ENCODE data around the gene NKX3-2.

The NKX3-2 gene

GRCh38 chr4:13537832-13538177 is 6.5 kb downstream of the NKX3-2 start:
- Histone ChIP-seq H3K9me3 (ENCODE audit: control insufficient read depth in 1 of 2, low read length in 2 of 2) (no peaks in the 10 kb centered on the region), H3K4me3 (ENCODE audit: low read depth in 1 of 2, low read length in 2 of 2) (no peak overlapping the region), H3K4me1 (ENCODE audit: control insufficient read depth in 1 of 2, insufficient read depth in 2 of 2, low read length in 2 of 2) (peaks cover 0 to 22% of the 10 kb centered on the region in 2 donors), H3K27ac (ENCODE audit: low read length) (no peak overlapping the region), H3K27me3 (ENCODE audit: low read depth, low read length) (peaks cover 62% of the 10 kb centered on the region), H3K36me3 (ENCODE audit: control insufficient read depth in 1 of 2, insufficient read depth in 2 of 2, low read length in 2 of 2) (no peaks in the 10 kb centered on the region)

GRCh38 chr4:13537011-13537831 is 7.1 kb downstream of the NKX3-2 start:
- Histone ChIP-seq H3K27me3 (ENCODE audit: low read depth, low read length) (peaks cover 62% of the 10 kb centered on the region), H3K4me1 (ENCODE audit: control insufficient read depth in 1 of 2, insufficient read depth in 2 of 2, low read length in 2 of 2) (peaks cover 0 to 21% of the 10 kb centered on the region in 2 donors), H3K4me3 (ENCODE audit: low read depth in 1 of 2, low read length in 2 of 2) (no peak overlapping the region)

GRCh38 chr4:13536607-13537006 is 7.7 kb downstream of the NKX3-2 start:
- Histone ChIP-seq H3K4me1 (ENCODE audit: control insufficient read depth in 1 of 2, insufficient read depth in 2 of 2, low read length in 2 of 2) (peaks cover 0 to 15% of the 10 kb centered on the region in 2 donors), H3K27me3 (ENCODE audit: low read depth, low read length) (peaks cover 65% of the 10 kb centered on the region), H3K4me3 (ENCODE audit: low read depth in 1 of 2, low read length in 2 of 2) (no peak overlapping the region), H3K9me3 (ENCODE audit: control insufficient read depth in 1 of 2, low read length in 2 of 2) (no peaks in the 10 kb centered on the region), H3K36me3 (ENCODE audit: control insufficient read depth in 1 of 2, insufficient read depth in 2 of 2, low read length in 2 of 2) (no peaks in the 10 kb centered on the region), H3K27ac (ENCODE audit: low read length) (no peak overlapping the region)

More at GRCh38 chr4:13537011-13537831, 7.1 kb downstream of the NKX3-2 start:
- no peaks in the 10 kb centered on the region for H3K9me3 ChIP-seq (ENCODE audit: control insufficient read depth in 1 of 2, low read length in 2 of 2)
- H3K36me3 ChIP-seq (ENCODE audit: control insufficient read depth in 1 of 2, insufficient read depth in 2 of 2, low read length in 2 of 2): no peaks in the 10 kb centered on the region
- H3K27ac ChIP-seq (ENCODE audit: low read length): no peak overlapping the region

- Histone ChIP-seq H3K4me1 (ENCODE audit: control insufficient read depth in 1 of 2, insufficient read depth in 2 of 2, low read length in 2 of 2) (peaks cover 0 to 7% of the 10 kb centered on the region in 2 donors), H3K36me3 (ENCODE audit: control insufficient read depth in 1 of 2, insufficient read depth in 2 of 2, low read length in 2 of 2) (no peaks in the 10 kb centered on the region), H3K27me3 (ENCODE audit: low read depth, low read length) (peaks cover 66% of the 10 kb centered on the region), H3K4me3 (ENCODE audit: low read depth in 1 of 2, low read length in 2 of 2) (no peak overlapping the region), H3K9me3 (ENCODE audit: control insufficient read depth in 1 of 2, low read length in 2 of 2) (no peaks in the 10 kb centered on the region), H3K27ac (ENCODE audit: low read length) (no peak overlapping the region)
These were observed 8.5 kb downstream of the NKX3-2 start for GRCh38 chr4:13535708-13536361.

GRCh38 chr4:13535118-13535517 is 9.2 kb downstream of the NKX3-2 start:
- Histone ChIP-seq H3K27ac (ENCODE audit: low read length) (no peak overlapping the region), H3K9me3 (ENCODE audit: control insufficient read depth in 1 of 2, low read length in 2 of 2) (no peaks in the 10 kb centered on the region), H3K4me3 (ENCODE audit: low read depth in 1 of 2, low read length in 2 of 2) (no peak overlapping the region), H3K36me3 (ENCODE audit: control insufficient read depth in 1 of 2, insufficient read depth in 2 of 2, low read length in 2 of 2) (no peaks in the 10 kb centered on the region), H3K27me3 (ENCODE audit: low read depth, low read length) (peaks cover 68% of the 10 kb centered on the region), H3K4me1 (ENCODE audit: control insufficient read depth in 1 of 2, insufficient read depth in 2 of 2, low read length in 2 of 2) (peaks cover 0 to 7% of the 10 kb centered on the region in 2 donors)

- Histone ChIP-seq H3K27ac (ENCODE audit: low read length) (no peak overlapping the region), H3K9me3 (ENCODE audit: control insufficient read depth in 1 of 2, low read length in 2 of 2) (no peaks in the 10 kb centered on the region), H3K36me3 (ENCODE audit: control insufficient read depth in 1 of 2, insufficient read depth in 2 of 2, low read length in 2 of 2) (no peaks in the 10 kb centered on the region), H3K27me3 (ENCODE audit: low read depth, low read length) (peaks cover 69% of the 10 kb centered on the region), H3K4me1 (ENCODE audit: control insufficient read depth in 1 of 2, insufficient read depth in 2 of 2, low read length in 2 of 2) (peaks cover 0 to 12% of the 10 kb centered on the region in 2 donors), H3K4me3 (ENCODE audit: low read depth in 1 of 2, low read length in 2 of 2) (no peak overlapping the region)
These were observed 9.8 kb downstream of the NKX3-2 start for GRCh38 chr4:13534344-13535063.

- Histone ChIP-seq H3K36me3 (ENCODE audit: control insufficient read depth in 1 of 2, insufficient read depth in 2 of 2, low read length in 2 of 2) (no peaks in the 10 kb centered on the region), H3K4me3 (ENCODE audit: low read depth in 1 of 2, low read length in 2 of 2) (no peak overlapping the region), H3K9me3 (ENCODE audit: control insufficient read depth in 1 of 2, low read length in 2 of 2) (no peaks in the 10 kb centered on the region), H3K4me1 (ENCODE audit: control insufficient read depth in 1 of 2, insufficient read depth in 2 of 2, low read length in 2 of 2) (peaks cover 0 to 13% of the 10 kb centered on the region in 2 donors), H3K27me3 (ENCODE audit: low read depth, low read length) (peaks cover 74% of the 10 kb centered on the region), H3K27ac (ENCODE audit: low read length) (no peak overlapping the region)
These were observed 10.5 kb downstream of the NKX3-2 start for GRCh38 chr4:13533670-13534343.

GRCh38 chr4:13531625-13531998 is 12.7 kb downstream of the NKX3-2 start:
- Histone ChIP-seq H3K27ac (ENCODE audit: low read length) (no peak overlapping the region), H3K4me1 (ENCODE audit: control insufficient read depth in 1 of 2, insufficient read depth in 2 of 2, low read length in 2 of 2) (peaks cover 0 to 25% of the 10 kb centered on the region in 2 donors), H3K36me3 (ENCODE audit: control insufficient read depth in 1 of 2, insufficient read depth in 2 of 2, low read length in 2 of 2) (no peaks in the 10 kb centered on the region), H3K27me3 (ENCODE audit: low read depth, low read length) (peaks cover 76% of the 10 kb centered on the region), H3K4me3 (ENCODE audit: low read depth in 1 of 2, low read length in 2 of 2) (no peak overlapping the region), H3K9me3 (ENCODE audit: control insufficient read depth in 1 of 2, low read length in 2 of 2) (no peaks in the 10 kb centered on the region)

GRCh38 chr4:13530823-13531624 is 13.3 kb downstream of the NKX3-2 start:
- Histone ChIP-seq H3K4me3 (ENCODE audit: low read depth in 1 of 2, low read length in 2 of 2) (no peak overlapping the region), H3K27me3 (ENCODE audit: low read depth, low read length) (peaks cover 78% of the 10 kb centered on the region), H3K36me3 (ENCODE audit: control insufficient read depth in 1 of 2, insufficient read depth in 2 of 2, low read length in 2 of 2) (no peaks in the 10 kb centered on the region), H3K27ac (ENCODE audit: low read length) (no peak overlapping the region), H3K9me3 (ENCODE audit: control insufficient read depth in 1 of 2, low read length in 2 of 2) (no peaks in the 10 kb centered on the region), H3K4me1 (ENCODE audit: control insufficient read depth in 1 of 2, insufficient read depth in 2 of 2, low read length in 2 of 2) (peaks cover 0 to 25% of the 10 kb centered on the region in 2 donors)

- H3K9me3 ChIP-seq (ENCODE audit: control insufficient read depth in 1 of 2, low read length in 2 of 2): peaks cover 5 to 10% of the 10 kb centered on the region in 2 donors
- no peaks in the 10 kb centered on the region for H3K36me3 ChIP-seq (ENCODE audit: control insufficient read depth in 1 of 2, insufficient read depth in 2 of 2, low read length in 2 of 2)
- H3K27me3 ChIP-seq (ENCODE audit: low read depth, low read length): peaks cover 77% of the 10 kb centered on the region
- no peak overlapping the region for H3K27ac ChIP-seq (ENCODE audit: low read length)
- no peak overlapping the region for H3K4me3 ChIP-seq (ENCODE audit: low read depth in 1 of 2, low read length in 2 of 2)
- peaks cover 0 to 20% of the 10 kb centered on the region in 2 donors for H3K4me1 ChIP-seq (ENCODE audit: control insufficient read depth in 1 of 2, insufficient read depth in 2 of 2, low read length in 2 of 2)
These were observed 15.0 kb downstream of the NKX3-2 start for GRCh38 chr4:13529128-13529919.

Measured in muscle layer of duodenum (tissue), 2 donors.